SK-N-SH (cell line): Measurements from ENCODE around the gene SAT2.
"Not testable (repeated sequence)": the region's sequence is repeated elsewhere in the genome, so short reads cannot be mapped to it uniquely, and the experiment has no call there.

ENCODE experiments used
- CHD2 ChIP-seq: fragments of 150-350 bp; IDR thresholded peaks from 2 replicates; pipeline ENCODE4 v1.6.1; 2018; ENCODE audit warnings: low read length; ENCODE audit not compliant: partially characterized antibody
- CTCF ChIP-seq: fragments of 200-600 bp; sonication (generic); IDR thresholded peaks from 2 replicates; pipeline ENCODE4 v1.6.1; 2017; ENCODE audit warnings: antibody characterized with exemption, mild to moderate bottlenecking, moderate library complexity
- ELF1 ChIP-seq: IDR thresholded peaks from 2 replicates; pipeline ENCODE4 v1.4.0; 2012
- GABPA ChIP-seq: IDR thresholded peaks from 2 replicates; pipeline ENCODE4 v1.4.0; 2012; ENCODE audit warnings: low read depth, mild to moderate bottlenecking
- IRF3 ChIP-seq: fragments of 150-350 bp; IDR thresholded peaks from 2 replicates; pipeline ENCODE4 v1.6.1; 2016; ENCODE audit warnings: mild to moderate bottlenecking, low read depth, low read length
- POLR2AphosphoS5 ChIP-seq: IDR thresholded peaks from 2 replicates; pipeline ENCODE4 v1.6.1; 2012; ENCODE audit warnings: low read depth, low read length
- TEAD4 ChIP-seq: IDR thresholded peaks from 2 replicates; pipeline ENCODE4 v1.4.0; 2012; ENCODE audit warnings: mild to moderate bottlenecking, borderline replicate concordance; ENCODE audit not compliant: insufficient read depth

DNA sequence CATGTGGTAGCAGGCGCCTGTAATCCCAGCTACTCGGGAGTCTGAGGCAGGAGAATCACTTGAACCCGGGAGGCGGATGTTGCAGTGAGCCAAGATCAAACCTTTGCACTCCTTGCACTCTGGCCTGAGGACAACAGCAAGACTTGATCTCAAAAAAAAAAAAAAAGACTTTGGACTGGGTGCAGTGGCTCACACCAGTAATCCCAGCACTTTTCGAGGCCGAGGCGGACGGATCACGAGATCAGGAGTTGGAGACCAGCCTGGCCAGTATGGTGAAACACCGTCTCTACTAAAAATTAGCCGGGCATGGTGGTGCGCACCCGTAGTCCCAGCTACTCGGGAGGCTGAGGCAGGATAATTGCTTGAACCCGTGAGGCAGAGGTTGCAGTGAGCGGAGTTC is 1.9 kb downstream of the SAT2 start:
- not testable (repeated sequence) for TF ChIP-seq CHD2, CTCF, ELF1, TEAD4, POLR2AphosphoS5, GABPA, IRF3
